Mucosa of rectum (tissue), 2 donors: ENCODE results near the gene PACS1.
A peak's percentile ranks its signal among the peaks of the same experiment; 100 is the strongest.

Experiments used
- H3K27ac ChIP-seq, 2 donors: one replicate each; pipeline ENCODE4 v1.7.0; 2013; ENCODE audit warnings: inconsistent platforms in 2 of 2, low read depth in 2 of 2, low read length in 2 of 2
- H3K27me3 ChIP-seq, 2 donors: one replicate each; pipeline ENCODE4 v1.7.0; 2013; ENCODE audit warnings: low read length in 2 of 2; ENCODE audit not compliant: control insufficient read depth in 2 of 2, insufficient read depth in 2 of 2
- H3K36me3 ChIP-seq, 2 donors: one replicate each; pipeline ENCODE4 v1.7.0; 2013; ENCODE audit warnings: low read length in 2 of 2; ENCODE audit not compliant: control insufficient read depth in 2 of 2, insufficient read depth in 2 of 2
- H3K4me1 ChIP-seq, 2 donors: one replicate each; pipeline ENCODE4 v1.7.0; 2013; ENCODE audit warnings: low read length in 2 of 2, mild to moderate bottlenecking in 1 of 2; ENCODE audit not compliant: control insufficient read depth in 2 of 2, insufficient read depth in 2 of 2
- H3K4me3 ChIP-seq, 2 donors: one replicate each; pipeline ENCODE4 v1.7.0; 2013; ENCODE audit warnings: low read length in 2 of 2
- H3K9ac ChIP-seq, 2 donors: one replicate each; pipeline ENCODE4 v1.7.0; 2013; ENCODE audit warnings: low read length in 2 of 2, low read depth in 1 of 2, mild to moderate bottlenecking in 1 of 2
- H3K9me3 ChIP-seq, 2 donors: one replicate each; pipeline ENCODE4 v1.7.0; 2013; ENCODE audit warnings: low read length in 2 of 2; ENCODE audit not compliant: control insufficient read depth in 2 of 2
- donor health status: healthy.
- donor health status: Normal muscosa, but diverticular disease.

Gene PACS1

GRCh38 chr11:66287889-66288670 lies 218.0 kb downstream of the PACS1 start:
- Histone ChIP-seq H3K27ac (peak overlapping the region; percentile 96 to 97), H3K9me3 (no peaks in the 10 kb centered on the region), H3K27me3 (peaks cover 13 to 15% of the 10 kb centered on the region in 2 donors), H3K4me3 (peak overlapping the region; percentile 88 to 94), H3K4me1 (peaks cover 18 to 21% of the 10 kb centered on the region in 2 donors), H3K9ac (peak overlapping the region; percentile 93 to 94), H3K36me3 (peaks cover 6 to 9% of the 10 kb centered on the region in 2 donors)

GRCh38 chr11:66288671-66289547 lies 218.8 kb downstream of the PACS1 start, which contains the start of gene YIF1A:
Gene YIF1A, minus strand, starts transcription at chr11:66289143. Its CDS starts 158 bp downstream, at chr11:66288985.
- H3K9ac ChIP-seq, result peak within 1 kb of the TSS; percentile 93 to 94
- H3K27me3 ChIP-seq, result peaks cover 17 to 22% of the 10 kb centered on the region in 2 donors
- peak within 1 kb of the TSS; percentile 88 to 94 for H3K4me3 ChIP-seq
- no peaks in the 10 kb centered on the region for H3K9me3 ChIP-seq
- peaks cover 18 to 21% of the 10 kb centered on the region in 2 donors for H3K4me1 ChIP-seq
- H3K27ac ChIP-seq, result peak within 1 kb of the TSS; percentile 96 to 97
- peaks cover 6 to 9% of the 10 kb centered on the region in 2 donors for H3K36me3 ChIP-seq

GRCh38 chr11:66289548-66290329 lies 219.7 kb downstream of the PACS1 start:
- peaks cover 5 to 6% of the 10 kb centered on the region in 2 donors for H3K36me3 ChIP-seq
- H3K9me3 ChIP-seq, result no peaks in the 10 kb centered on the region
- H3K27ac ChIP-seq, result peak overlapping the region; percentile 92 to 93
- H3K4me3 ChIP-seq, result peak overlapping the region; percentile 88 to 91
- H3K9ac ChIP-seq, result peak overlapping the region; percentile 84 to 85
- H3K27me3 ChIP-seq, result peaks cover 17 to 22% of the 10 kb centered on the region in 2 donors
- H3K4me1 ChIP-seq, result peaks cover 18 to 21% of the 10 kb centered on the region in 2 donors

GRCh38 chr11:66290330-66290621 lies 220.2 kb downstream of the PACS1 start:
- H3K4me1 ChIP-seq, result peaks cover 18 to 21% of the 10 kb centered on the region in 2 donors
- H3K27ac ChIP-seq, result no peak overlapping the region
- H3K9ac ChIP-seq, result no peak overlapping the region
- H3K27me3 ChIP-seq, result peaks cover 17 to 22% of the 10 kb centered on the region in 2 donors
- peaks cover 2 to 5% of the 10 kb centered on the region in 2 donors for H3K36me3 ChIP-seq
- H3K4me3 ChIP-seq, result peak overlapping the region in 1 of 2 donors; percentile 91
- no peaks in the 10 kb centered on the region for H3K9me3 ChIP-seq

- Histone ChIP-seq H3K27ac (no peak overlapping the region), H3K27me3 (peaks cover 17 to 22% of the 10 kb centered on the region in 2 donors), H3K36me3 (peaks cover 0 to 2% of the 10 kb centered on the region in 2 donors), H3K9me3 (no peaks in the 10 kb centered on the region), H3K9ac (no peak overlapping the region), H3K4me1 (peaks cover 18 to 21% of the 10 kb centered on the region in 2 donors), H3K4me3 (peak overlapping the region in 1 of 2 donors; percentile 39)
Measured at GRCh38 chr11:66291303-66291705, 221.2 kb downstream of the PACS1 start.

- no peak within 1 kb of the TSS for H3K9ac ChIP-seq
- H3K4me3 ChIP-seq, result peak within 1 kb of the TSS in 1 of 2 donors; percentile 39
- no peaks in the 10 kb centered on the region for H3K36me3 ChIP-seq
- H3K9me3 ChIP-seq, result no peaks in the 10 kb centered on the region
- H3K27me3 ChIP-seq, result peaks cover 17 to 22% of the 10 kb centered on the region in 2 donors
- no peak within 1 kb of the TSS for H3K27ac ChIP-seq
- peaks cover 18 to 21% of the 10 kb centered on the region in 2 donors for H3K4me1 ChIP-seq
Measured at GRCh38 chr11:66291706-66292542, 221.9 kb downstream of the PACS1 start, which contains the start of gene TMEM151A. Gene TMEM151A, plus strand, starts transcription at chr11:66291894. Its CDS starts 120 bp downstream, at chr11:66292014.

- Histone ChIP-seq H3K9ac (no peak overlapping the region), H3K4me1 (peaks cover 17 to 18% of the 10 kb centered on the region in 2 donors), H3K27ac (no peak overlapping the region), H3K27me3 (peaks cover 17 to 22% of the 10 kb centered on the region in 2 donors), H3K9me3 (no peaks in the 10 kb centered on the region), H3K4me3 (no peak overlapping the region), H3K36me3 (no peaks in the 10 kb centered on the region)
Measured at GRCh38 chr11:66292543-66293332, 222.7 kb downstream of the PACS1 start.

- H3K9ac ChIP-seq, result no peak overlapping the region
- H3K36me3 ChIP-seq, result no peaks in the 10 kb centered on the region
- peaks cover 17 to 22% of the 10 kb centered on the region in 2 donors for H3K27me3 ChIP-seq
- no peak overlapping the region for H3K27ac ChIP-seq
- no peak overlapping the region for H3K4me3 ChIP-seq
- peaks cover 11 to 12% of the 10 kb centered on the region in 2 donors for H3K4me1 ChIP-seq
- no peaks in the 10 kb centered on the region for H3K9me3 ChIP-seq
Measured at GRCh38 chr11:66293352-66293751, 223.3 kb downstream of the PACS1 start.
